ENCODE measurements around the gene DARS1.

DARS1 gene

DNA sequence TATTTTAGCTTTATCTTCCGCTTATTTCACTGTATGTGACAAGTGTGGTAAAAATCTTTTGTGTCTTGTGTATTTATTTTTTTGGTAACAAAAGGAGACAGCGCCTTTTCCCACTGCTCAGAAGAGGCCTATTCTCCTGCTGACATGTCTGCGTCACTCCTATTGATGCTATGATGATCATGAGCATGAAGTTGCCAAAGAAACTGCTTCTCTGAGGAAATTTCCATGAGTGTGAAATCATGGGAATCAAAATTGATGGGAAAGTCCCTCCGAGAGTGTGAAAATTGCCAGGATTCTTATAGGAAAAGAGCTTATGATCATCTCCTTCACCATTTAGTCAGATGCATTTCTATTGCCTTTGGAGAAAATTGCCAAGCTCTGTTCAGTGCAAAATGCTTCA, 36.5 kb upstream of the DARS1 start:
- no peak overlapping the region for H3K27ac ChIP-seq
- no peak for TF ChIP-seq ZFX (IDR thresholded peaks at IDR 0.05; ENCODE audit: borderline replicate concordance)
- TF ChIP-seq, protein P1, sequence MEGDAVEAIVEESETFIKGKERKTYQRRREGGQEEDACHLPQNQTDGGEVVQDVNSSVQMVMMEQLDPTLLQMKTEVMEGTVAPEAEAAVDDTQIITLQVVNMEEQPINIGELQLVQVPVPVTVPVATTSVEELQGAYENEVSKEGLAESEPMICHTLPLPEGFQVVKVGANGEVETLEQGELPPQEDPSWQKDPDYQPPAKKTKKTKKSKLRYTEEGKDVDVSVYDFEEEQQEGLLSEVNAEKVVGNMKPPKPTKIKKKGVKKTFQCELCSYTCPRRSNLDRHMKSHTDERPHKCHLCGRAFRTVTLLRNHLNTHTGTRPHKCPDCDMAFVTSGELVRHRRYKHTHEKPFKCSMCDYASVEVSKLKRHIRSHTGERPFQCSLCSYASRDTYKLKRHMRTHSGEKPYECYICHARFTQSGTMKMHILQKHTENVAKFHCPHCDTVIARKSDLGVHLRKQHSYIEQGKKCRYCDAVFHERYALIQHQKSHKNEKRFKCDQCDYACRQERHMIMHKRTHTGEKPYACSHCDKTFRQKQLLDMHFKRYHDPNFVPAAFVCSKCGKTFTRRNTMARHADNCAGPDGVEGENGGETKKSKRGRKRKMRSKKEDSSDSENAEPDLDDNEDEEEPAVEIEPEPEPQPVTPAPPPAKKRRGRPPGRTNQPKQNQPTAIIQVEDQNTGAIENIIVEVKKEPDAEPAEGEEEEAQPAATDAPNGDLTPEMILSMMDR (IDR thresholded peaks at IDR 0.05): no peak

DNA sequence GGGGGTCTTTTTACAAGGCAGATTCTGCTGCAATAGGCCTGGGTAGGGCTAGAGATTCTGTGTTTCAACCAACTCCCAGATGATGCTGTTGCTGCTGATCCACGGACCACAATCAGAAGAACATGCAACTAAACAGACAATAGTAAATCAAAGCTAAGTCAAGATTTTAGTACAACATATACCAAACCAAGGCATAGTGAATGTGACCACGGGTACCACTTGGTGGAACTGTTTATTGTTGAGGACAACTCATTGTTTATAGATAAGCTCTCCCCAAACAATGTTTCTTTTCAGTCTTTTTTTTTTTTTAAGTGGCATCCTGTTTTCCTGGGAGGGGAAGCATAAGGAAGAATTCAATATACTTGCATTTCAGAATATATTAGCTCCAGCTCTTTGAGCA, 36.0 kb upstream of the DARS1 start:
- H3K27ac ChIP-seq: no peak overlapping the region
- TF ChIP-seq, protein P1 (IDR thresholded peaks at IDR 0.05): no peak
- no peak for TF ChIP-seq ZFX (IDR thresholded peaks at IDR 0.05; ENCODE audit: borderline replicate concordance)

DNA sequence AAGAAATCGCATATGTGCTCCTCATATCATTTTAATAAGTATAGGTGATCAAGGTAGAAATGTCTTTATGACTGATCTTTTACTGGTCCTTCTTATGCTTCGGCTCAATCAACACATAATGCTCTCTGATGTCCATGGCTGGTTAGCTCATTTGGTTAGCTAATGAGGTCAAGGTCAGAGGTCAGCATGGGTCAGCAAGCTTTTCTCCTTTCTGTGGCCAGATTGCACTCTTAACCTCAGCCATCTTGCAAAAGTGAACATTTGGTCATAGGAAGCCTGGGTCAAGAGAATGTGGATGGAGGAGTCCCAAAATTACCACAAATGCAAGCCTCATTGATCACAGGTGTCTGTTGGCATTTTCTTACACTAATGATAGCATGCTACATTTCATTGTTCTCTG, 35.4 kb upstream of the DARS1 start:
- H3K27ac ChIP-seq: no peak overlapping the region
- TF ChIP-seq, protein P1 (IDR thresholded peaks at IDR 0.05): no peak

DNA sequence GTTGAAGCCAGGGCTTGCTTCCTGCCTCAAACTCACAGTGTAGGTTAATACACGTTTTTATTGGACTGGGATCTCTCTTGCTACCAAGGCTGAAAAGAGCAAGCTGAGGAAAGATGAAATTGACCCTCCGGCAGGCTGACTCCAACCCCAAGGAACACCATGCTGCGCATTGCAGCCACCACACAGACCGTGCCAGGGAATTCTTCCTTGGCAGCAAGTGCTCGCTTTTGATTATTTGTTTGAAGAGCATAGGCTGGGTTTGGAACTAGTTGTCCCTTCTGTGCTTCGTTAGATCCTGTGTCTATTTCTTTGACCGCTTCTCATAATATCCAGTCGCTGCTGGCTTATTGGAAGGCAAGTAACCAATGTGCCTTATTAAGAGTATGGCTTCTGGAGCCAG, 34.4 kb upstream of the DARS1 start:
- no peak overlapping the region for H3K27ac ChIP-seq
- TF ChIP-seq, protein P1 (IDR thresholded peaks at IDR 0.05): no peak
- no peak for TF ChIP-seq ZFX (IDR thresholded peaks at IDR 0.05; ENCODE audit: borderline replicate concordance)

DNA sequence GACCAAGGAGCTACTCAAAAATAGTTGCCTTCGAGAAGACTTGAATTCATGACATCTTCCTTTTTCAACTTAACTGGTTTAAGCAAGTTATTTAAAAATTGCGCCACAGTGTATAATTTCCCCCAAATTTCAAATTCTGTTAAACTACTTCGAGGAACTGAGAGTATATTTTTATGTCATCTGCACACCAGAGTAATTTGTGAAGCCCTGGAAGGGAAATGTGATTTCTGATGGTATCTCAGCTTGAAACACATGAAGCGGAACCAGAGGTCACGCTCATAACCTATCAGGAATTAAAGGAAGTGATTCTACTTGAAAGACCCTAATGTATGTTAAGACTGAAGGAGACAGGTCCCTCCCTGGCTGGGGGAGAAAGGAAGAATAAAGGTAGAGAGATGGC, 33.9 kb upstream of the DARS1 start:
- TF ChIP-seq ZFX (IDR thresholded peaks at IDR 0.05; ENCODE audit: borderline replicate concordance): no peak
- H3K27ac ChIP-seq: no peak overlapping the region

DNA sequence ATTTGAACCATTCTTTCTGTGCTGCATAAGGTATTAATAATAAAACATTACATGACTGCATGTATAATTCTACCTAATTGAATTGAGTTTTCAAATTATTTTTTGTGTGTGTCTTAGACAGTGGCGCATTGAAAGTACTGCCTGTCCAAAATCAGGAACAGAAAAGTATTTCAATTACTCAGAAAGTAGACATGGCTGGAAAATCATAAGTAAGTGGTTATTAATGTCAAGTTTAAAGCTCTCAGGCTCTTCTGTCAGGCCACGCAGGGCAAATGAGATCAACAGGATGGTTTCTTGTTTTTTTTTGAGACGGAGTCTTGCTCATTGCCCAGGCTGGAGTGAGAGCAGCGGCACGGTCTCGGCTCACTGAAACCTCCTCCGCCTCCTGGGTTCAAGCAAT, 32.4 kb upstream of the DARS1 start:
- no peak for TF ChIP-seq ZFX (IDR thresholded peaks at IDR 0.05; ENCODE audit: borderline replicate concordance)
- TF ChIP-seq, protein P1 (IDR thresholded peaks at IDR 0.05): no peak
- no peak overlapping the region for H3K27ac ChIP-seq

DNA sequence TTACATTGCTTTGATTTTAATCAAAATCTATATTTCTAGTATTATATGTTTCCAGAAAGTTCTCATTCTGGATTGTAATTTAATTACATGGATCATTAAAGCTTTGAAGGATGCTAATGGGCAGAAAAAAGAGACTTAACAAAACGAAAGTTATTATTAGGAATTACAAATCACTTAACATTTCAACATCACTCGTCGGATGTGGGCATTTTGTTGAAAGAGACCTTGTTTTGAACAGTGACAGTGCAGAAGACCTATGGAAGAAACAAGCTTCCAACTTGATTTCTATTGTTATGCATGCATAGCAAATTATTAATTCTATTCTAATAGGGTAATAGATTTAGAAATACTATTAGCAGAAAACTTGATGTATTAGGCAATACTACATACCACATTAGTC, 31.4 kb upstream of the DARS1 start:
- H3K27ac ChIP-seq: no peak overlapping the region
- TF ChIP-seq, protein P1 (IDR thresholded peaks at IDR 0.05): no peak
- TF ChIP-seq ZFX (IDR thresholded peaks at IDR 0.05; ENCODE audit: borderline replicate concordance): no peak

DNA sequence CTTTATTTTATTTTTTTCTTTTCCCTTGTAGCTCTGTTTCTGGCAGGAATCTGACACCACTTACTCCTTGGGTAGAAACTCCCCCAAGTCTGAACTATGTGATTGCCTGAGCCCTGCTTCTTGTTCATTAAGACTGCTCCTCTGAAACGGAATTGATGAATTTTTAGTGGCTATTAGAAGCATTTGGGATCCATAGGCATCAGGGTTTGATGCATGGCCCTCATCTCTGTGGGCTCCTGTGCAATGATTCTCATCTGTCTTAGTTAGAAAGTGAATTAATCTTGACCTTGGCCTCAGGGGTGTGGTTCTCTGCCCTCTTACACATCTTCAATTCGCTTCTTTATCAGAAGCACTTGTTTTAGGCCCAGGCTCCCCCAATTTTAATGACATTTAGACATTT, 31.0 kb upstream of the DARS1 start:
- no peak overlapping the region for H3K27ac ChIP-seq
- TF ChIP-seq, protein P1 (IDR thresholded peaks at IDR 0.05): no peak
- no peak for TF ChIP-seq ZFX (IDR thresholded peaks at IDR 0.05; ENCODE audit: borderline replicate concordance)
